Measurements from ENCODE around the gene TNPO3. TPM values are rescaled to one million over a fixed set of nuclear protein-coding genes. Genes with fewer than 3 reads are reported as not detected.

Gene TNPO3
- total and polyA plus RNA-seq, 10 of the 15 experiments (the other 5 are each of a cell fraction or from before 2014, with no cell fraction given): 17.6 to 91.8 (median 65.9) TPM

DNA sequence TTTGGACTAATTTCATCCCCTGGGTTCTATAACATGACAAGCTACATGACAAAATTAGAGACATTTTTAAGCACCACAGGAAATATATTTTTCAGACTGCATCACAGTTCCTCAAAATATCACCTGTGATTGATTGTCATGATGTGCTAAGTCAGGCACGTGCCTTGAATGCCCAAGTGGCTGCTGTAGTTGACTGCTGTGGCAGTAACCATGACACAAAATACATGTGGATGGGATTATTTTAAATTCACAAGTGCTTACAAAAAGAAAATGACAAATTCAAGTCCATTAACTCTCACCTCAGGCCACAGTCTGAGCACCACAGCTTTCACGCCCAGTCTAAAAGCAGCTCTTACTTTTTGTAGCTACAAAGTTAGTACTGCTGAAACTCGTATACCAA, 45.5 kb downstream of the TNPO3 start (continued):
- TF ChIP-seq, protein P1, sequence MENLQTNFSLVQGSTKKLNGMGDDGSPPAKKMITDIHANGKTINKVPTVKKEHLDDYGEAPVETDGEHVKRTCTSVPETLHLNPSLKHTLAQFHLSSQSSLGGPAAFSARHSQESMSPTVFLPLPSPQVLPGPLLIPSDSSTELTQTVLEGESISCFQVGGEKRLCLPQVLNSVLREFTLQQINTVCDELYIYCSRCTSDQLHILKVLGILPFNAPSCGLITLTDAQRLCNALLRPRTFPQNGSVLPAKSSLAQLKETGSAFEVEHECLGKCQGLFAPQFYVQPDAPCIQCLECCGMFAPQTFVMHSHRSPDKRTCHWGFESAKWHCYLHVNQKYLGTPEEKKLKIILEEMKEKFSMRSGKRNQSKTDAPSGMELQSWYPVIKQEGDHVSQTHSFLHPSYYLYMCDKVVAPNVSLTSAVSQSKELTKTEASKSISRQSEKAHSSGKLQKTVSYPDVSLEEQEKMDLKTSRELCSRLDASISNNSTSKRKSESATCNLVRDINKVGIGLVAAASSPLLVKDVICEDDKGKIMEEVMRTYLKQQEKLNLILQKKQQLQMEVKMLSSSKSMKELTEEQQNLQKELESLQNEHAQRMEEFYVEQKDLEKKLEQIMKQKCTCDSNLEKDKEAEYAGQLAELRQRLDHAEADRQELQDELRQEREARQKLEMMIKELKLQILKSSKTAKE (IDR thresholded peaks at IDR 0.05; ENCODE audit: low read depth, poor library complexity, severe bottlenecking): peak; percentile 67
- TF ChIP-seq BCLAF1 (IDR thresholded peaks at IDR 0.05): no peak
- no peak for TF ChIP-seq SIX5 (IDR thresholded peaks at IDR 0.05; ENCODE audit: low read depth, low read length, severe bottlenecking)
- TF ChIP-seq, protein P2, sequence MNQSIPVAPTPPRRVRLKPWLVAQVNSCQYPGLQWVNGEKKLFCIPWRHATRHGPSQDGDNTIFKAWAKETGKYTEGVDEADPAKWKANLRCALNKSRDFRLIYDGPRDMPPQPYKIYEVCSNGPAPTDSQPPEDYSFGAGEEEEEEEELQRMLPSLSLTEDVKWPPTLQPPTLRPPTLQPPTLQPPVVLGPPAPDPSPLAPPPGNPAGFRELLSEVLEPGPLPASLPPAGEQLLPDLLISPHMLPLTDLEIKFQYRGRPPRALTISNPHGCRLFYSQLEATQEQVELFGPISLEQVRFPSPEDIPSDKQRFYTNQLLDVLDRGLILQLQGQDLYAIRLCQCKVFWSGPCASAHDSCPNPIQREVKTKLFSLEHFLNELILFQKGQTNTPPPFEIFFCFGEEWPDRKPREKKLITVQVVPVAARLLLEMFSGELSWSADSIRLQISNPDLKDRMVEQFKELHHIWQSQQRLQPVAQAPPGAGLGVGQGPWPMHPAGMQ (IDR thresholded peaks at IDR 0.05; ENCODE audit: borderline replicate concordance): no peak
- no peak for TF ChIP-seq SMAD5 (IDR thresholded peaks at IDR 0.05; ENCODE audit: low read depth)
- no peak for TF ChIP-seq HDAC2 (IDR thresholded peaks at IDR 0.05)
- TF ChIP-seq NBN (IDR thresholded peaks at IDR 0.05): peak; percentile 71; the same call in 1 of the 2 replicates
- TF ChIP-seq WRNIP1 (IDR thresholded peaks at IDR 0.05; ENCODE audit: borderline replicate concordance, low read depth, low read length): no peak
- TF ChIP-seq ATF3 (IDR thresholded peaks at IDR 0.05; ENCODE audit: borderline replicate concordance, extremely low read depth, low read depth, low read length): no peak
- no peak for TF ChIP-seq FOS (IDR thresholded peaks at IDR 0.05; ENCODE audit: borderline replicate concordance, extremely low read depth, insufficient read length)
- TF ChIP-seq RELB (IDR thresholded peaks at IDR 0.05; ENCODE audit: low read depth): peak; percentile 57; the same call in 1 of the 2 replicates
- no peak for TF ChIP-seq STAT1 (conservative IDR thresholded peaks at IDR 0.05)
- no peak for TF ChIP-seq HDGF (IDR thresholded peaks at IDR 0.05)
- TF ChIP-seq, protein P3, sequence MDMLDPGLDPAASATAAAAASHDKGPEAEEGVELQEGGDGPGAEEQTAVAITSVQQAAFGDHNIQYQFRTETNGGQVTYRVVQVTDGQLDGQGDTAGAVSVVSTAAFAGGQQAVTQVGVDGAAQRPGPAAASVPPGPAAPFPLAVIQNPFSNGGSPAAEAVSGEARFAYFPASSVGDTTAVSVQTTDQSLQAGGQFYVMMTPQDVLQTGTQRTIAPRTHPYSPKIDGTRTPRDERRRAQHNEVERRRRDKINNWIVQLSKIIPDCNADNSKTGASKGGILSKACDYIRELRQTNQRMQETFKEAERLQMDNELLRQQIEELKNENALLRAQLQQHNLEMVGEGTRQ (IDR thresholded peaks at IDR 0.05; ENCODE audit: borderline replicate concordance, low read depth, low read length): no peak
- TF ChIP-seq SMC3 (IDR thresholded peaks at IDR 0.05; ENCODE audit: borderline replicate concordance, low read length): no peak
